GM12878 (cell line): ENCODE measurements around the gene LAMC3. TPM values are rescaled to one million over a fixed set of nuclear protein-coding genes. Genes with fewer than 3 reads are reported as not detected.

Source experiments
- polyA plus RNA-seq, 11 experiments: library from polyadenylated mRNA; depleted of rRNA in 4 of 11; unstranded in 6 of 11; stranded (reverse) in 5 of 11; fragments of >200 nt; fragmentation: Nextera tagmentation in 4 of 11; fragmentation: Illumina TruSeq in 1 of 11; extraction: Ambion mirVana in 4 of 11; extraction: Trizol in 1 of 11; gene quantifications; 1 replicate in 1 of 11; 2 replicates in 10 of 11; pipeline versions ENCODE4 v1.2.1 to v1.2.3, GENCODE V29; 2011 to 2016; ENCODE audit warnings: inconsistent platforms in 2 of 11, missing spikeins in 2 of 11, low read depth in 1 of 11
- small RNA-seq: library from RNA; depleted of rRNA; stranded (forward); fragments of <200 nt; gene quantifications from one replicate; pipeline ENCODE3, GENCODE V24; 2014
- total RNA-seq, 4 experiments: library from RNA; depleted of rRNA in 3 of 4; stranded (reverse); fragments of >200 nt in 3 of 4; fragmentation: Illumina TruSeq in 1 of 4; extraction: Trizol in 1 of 4; gene quantifications; 2 replicates each; pipeline versions ENCODE4 v1.2.1 to v1.2.3, GENCODE V29; 2013 to 2021

Gene LAMC3
- total and polyA plus RNA-seq, 10 of the 15 experiments (the other 5 are each of a cell fraction or from before 2014, with no cell fraction given): under 0.01 to 0.08 TPM; not detected in 8

Small RNA genes within 50 kb of the gene (small RNA-seq; reads per million reads assigned to genes)
- gene RF00322 (not detected), gene RNU6-881P (not detected)

Other genes with a start within 250 kb of the LAMC3 start
- 15.9 and 16.8 TPM in 2 replicates for gene ABL1, start 173.9 kb upstream of the LAMC3 start, total RNA-seq (2014; rRNA removed)
- 11.4 and 13.4 TPM in 2 replicates for gene ABL1, start 173.9 kb upstream of the LAMC3 start, total RNA-seq (2014; rRNA removed; fragmentation: Illumina TruSeq; extraction: Trizol)
- gene ABL1, start 173.9 kb upstream of the LAMC3 start, total RNA-seq (2021): 49.5 and 51.5 TPM in 2 replicates
- 8.8 and 13.2 TPM in 2 replicates for gene ABL1, start 173.9 kb upstream of the LAMC3 start, polyA plus RNA-seq (2011; rRNA removed)
- 18.4 and 23.4 TPM in 2 replicates for gene ABL1, start 173.9 kb upstream of the LAMC3 start, polyA plus RNA-seq (2014; fragmentation: Illumina TruSeq; extraction: Trizol)
- gene ABL1, start 173.9 kb upstream of the LAMC3 start, polyA plus RNA-seq (2014; fragmentation: Nextera tagmentation; extraction: Ambion mirVana): 1 to 10 TPM in 1 of 2 experiments, under 1 TPM in 1; 0.79 to 1.6 TPM
- 36.3 and 36.7 TPM in 2 replicates for gene ABL1, start 173.9 kb upstream of the LAMC3 start, polyA plus RNA-seq (2014; rRNA removed)
- 10 to 100 TPM; 15.9 to 18.4 TPM for gene ABL1, start 173.9 kb upstream of the LAMC3 start, polyA plus RNA-seq (2016; fragmentation: Nextera tagmentation; extraction: Ambion mirVana)
- gene QRFP, start 112.4 kb upstream of the LAMC3 start, total RNA-seq (2014; rRNA removed): not detected in 2 replicates
- not detected in 2 replicates for gene QRFP, start 112.4 kb upstream of the LAMC3 start, total RNA-seq (2014; rRNA removed; fragmentation: Illumina TruSeq; extraction: Trizol)
- not detected in 2 replicates for gene QRFP, start 112.4 kb upstream of the LAMC3 start, total RNA-seq (2021)
- gene QRFP, start 112.4 kb upstream of the LAMC3 start, polyA plus RNA-seq (2011; rRNA removed): not detected in 2 replicates
- gene QRFP, start 112.4 kb upstream of the LAMC3 start, polyA plus RNA-seq (2014; fragmentation: Illumina TruSeq; extraction: Trizol): not detected in 2 replicates
- gene QRFP, start 112.4 kb upstream of the LAMC3 start, polyA plus RNA-seq (2014; fragmentation: Nextera tagmentation; extraction: Ambion mirVana): not detected
- gene QRFP, start 112.4 kb upstream of the LAMC3 start, polyA plus RNA-seq (2014; rRNA removed): not detected in 2 replicates
- gene QRFP, start 112.4 kb upstream of the LAMC3 start, polyA plus RNA-seq (2016; fragmentation: Nextera tagmentation; extraction: Ambion mirVana): not detected
- gene FIBCD1, start 69.9 kb upstream of the LAMC3 start, total RNA-seq (2014; rRNA removed): 2.5 TPM in 1 of 2 replicates, not detected in the other
- gene FIBCD1, start 69.9 kb upstream of the LAMC3 start, total RNA-seq (2014; rRNA removed; fragmentation: Illumina TruSeq; extraction: Trizol): not detected in 2 replicates
- 0.08 and 0.95 TPM in 2 replicates for gene FIBCD1, start 69.9 kb upstream of the LAMC3 start, total RNA-seq (2021)
- gene FIBCD1, start 69.9 kb upstream of the LAMC3 start, polyA plus RNA-seq (2011; rRNA removed): 0.07 TPM in 1 of 2 replicates, not detected in the other
- not detected in 2 replicates for gene FIBCD1, start 69.9 kb upstream of the LAMC3 start, polyA plus RNA-seq (2014; fragmentation: Illumina TruSeq; extraction: Trizol)
- not detected for gene FIBCD1, start 69.9 kb upstream of the LAMC3 start, polyA plus RNA-seq (2014; fragmentation: Nextera tagmentation; extraction: Ambion mirVana)
- 0.04 and 0.41 TPM in 2 replicates for gene FIBCD1, start 69.9 kb upstream of the LAMC3 start, polyA plus RNA-seq (2014; rRNA removed)
- under 1 TPM in 1 of 2 experiments, not detected in 1; 0.44 TPM for gene FIBCD1, start 69.9 kb upstream of the LAMC3 start, polyA plus RNA-seq (2016; fragmentation: Nextera tagmentation; extraction: Ambion mirVana)
- not detected in 2 replicates for gene AIF1L, start 87.4 kb downstream of the LAMC3 start, total RNA-seq (2014; rRNA removed)
- not detected in 2 replicates for gene AIF1L, start 87.4 kb downstream of the LAMC3 start, total RNA-seq (2014; rRNA removed; fragmentation: Illumina TruSeq; extraction: Trizol)
- 0.15 TPM in 1 of 2 replicates, not detected in the other for gene AIF1L, start 87.4 kb downstream of the LAMC3 start, total RNA-seq (2021)
- gene AIF1L, start 87.4 kb downstream of the LAMC3 start, polyA plus RNA-seq (2011; rRNA removed): 0.07 TPM in 1 of 2 replicates, not detected in the other
- not detected in 2 replicates for gene AIF1L, start 87.4 kb downstream of the LAMC3 start, polyA plus RNA-seq (2014; fragmentation: Illumina TruSeq; extraction: Trizol)
- not detected for gene AIF1L, start 87.4 kb downstream of the LAMC3 start, polyA plus RNA-seq (2014; fragmentation: Nextera tagmentation; extraction: Ambion mirVana)
- not detected in 2 replicates for gene AIF1L, start 87.4 kb downstream of the LAMC3 start, polyA plus RNA-seq (2014; rRNA removed)
- under 1 TPM in 1 of 2 experiments, not detected in 1; 0.08 TPM for gene AIF1L, start 87.4 kb downstream of the LAMC3 start, polyA plus RNA-seq (2016; fragmentation: Nextera tagmentation; extraction: Ambion mirVana)
- gene NUP214, start 116.4 kb downstream of the LAMC3 start, total RNA-seq (2014; rRNA removed): 11.0 and 16.7 TPM in 2 replicates
- 16.2 and 18.6 TPM in 2 replicates for gene NUP214, start 116.4 kb downstream of the LAMC3 start, total RNA-seq (2014; rRNA removed; fragmentation: Illumina TruSeq; extraction: Trizol)
- gene NUP214, start 116.4 kb downstream of the LAMC3 start, total RNA-seq (2021): 53.8 and 54.3 TPM in 2 replicates
- gene NUP214, start 116.4 kb downstream of the LAMC3 start, polyA plus RNA-seq (2011; rRNA removed): 6.5 and 11.7 TPM in 2 replicates
- 30.8 and 40.0 TPM in 2 replicates for gene NUP214, start 116.4 kb downstream of the LAMC3 start, polyA plus RNA-seq (2014; fragmentation: Illumina TruSeq; extraction: Trizol)
- gene NUP214, start 116.4 kb downstream of the LAMC3 start, polyA plus RNA-seq (2014; fragmentation: Nextera tagmentation; extraction: Ambion mirVana): 10 to 100 TPM; 16.9 to 18.3 TPM
- 15.8 and 18.5 TPM in 2 replicates for gene NUP214, start 116.4 kb downstream of the LAMC3 start, polyA plus RNA-seq (2014; rRNA removed)
- 10 to 100 TPM; 27.2 to 34.5 TPM for gene NUP214, start 116.4 kb downstream of the LAMC3 start, polyA plus RNA-seq (2016; fragmentation: Nextera tagmentation; extraction: Ambion mirVana)